Keratinocyte (primary cell): ENCODE data around the gene TMED6. TPM values are rescaled to one million over a fixed set of nuclear protein-coding genes. Genes with fewer than 3 reads are reported as not detected.

Source experiments
- DNase-seq: peaks from one replicate; pipeline ENCODE4 v3.0.0-alpha.2; 2011; ENCODE audit warnings: low read depth, missing footprints, low spot score
- FAIRE-seq: peaks from 2 replicates; lab custom pipeline; 2011; peaks lifted over from hg19 to GRCh38; lab: Jason Lieb, UNC
- H2AFZ ChIP-seq: 2 replicates; pipeline ENCODE4 v1.6.0; 2012; ENCODE audit warnings: low read length, control low read depth, inconsistent platforms; ENCODE audit not compliant: control insufficient read depth
- H3K27ac ChIP-seq: 2 replicates; pipeline ENCODE4 v1.5.1; 2011; ENCODE audit warnings: low read length; ENCODE audit not compliant: control insufficient read depth, insufficient read depth
- H3K27me3 ChIP-seq: 3 replicates; pipeline ENCODE4 v1.6.0; 2011; ENCODE audit warnings: low read length; ENCODE audit not compliant: control insufficient read depth, insufficient read depth; ENCODE audit errors: extremely low read depth
- H3K36me3 ChIP-seq, 2 experiments: 2 replicates in 1 of 2; 3 replicates in 1 of 2; pipeline ENCODE4 v1.5.1; 2011; ENCODE audit warnings: low read length in 2 of 2, mild to moderate bottlenecking in 1 of 2; ENCODE audit not compliant: control insufficient read depth in 2 of 2, insufficient read depth in 2 of 2; ENCODE audit errors: extremely low read depth in 1 of 2
- H3K4me1 ChIP-seq: 3 replicates; pipeline ENCODE4 v1.5.1; 2011; ENCODE audit warnings: low read length; ENCODE audit not compliant: control insufficient read depth, insufficient read depth; ENCODE audit errors: extremely low read depth
- H3K4me2 ChIP-seq: 3 replicates; pipeline ENCODE4 v1.6.0; 2011; ENCODE audit warnings: low read depth, low read length; ENCODE audit not compliant: control insufficient read depth, insufficient read depth; ENCODE audit errors: extremely low read depth
- H3K4me3 ChIP-seq, 3 experiments: fragments of 200-600 bp in 1 of 3; sonication (generic) in 1 of 3; 2 replicates in 2 of 3; 3 replicates in 1 of 3; pipeline ENCODE4 v1.5.1; 2011 to 2016; ENCODE audit warnings: low read length in 3 of 3, mild to moderate bottlenecking in 3 of 3, control low read depth in 2 of 3, inconsistent platforms in 1 of 3, low read depth in 1 of 3, mixed read lengths in 1 of 3, mixed run types in 1 of 3, moderate library complexity in 1 of 3; ENCODE audit not compliant: control insufficient read depth in 2 of 3, insufficient read depth in 2 of 3; ENCODE audit errors: extremely low read depth in 1 of 3
- H3K79me2 ChIP-seq: 2 replicates; pipeline ENCODE4 v1.6.0; 2012; ENCODE audit warnings: low read length; ENCODE audit not compliant: control insufficient read depth, insufficient read depth
- H3K9ac ChIP-seq: 3 replicates; pipeline ENCODE4 v1.6.0; 2011; ENCODE audit warnings: low read length; ENCODE audit not compliant: control insufficient read depth, insufficient read depth; ENCODE audit errors: extremely low read depth
- H3K9me1 ChIP-seq: 3 replicates; pipeline ENCODE4 v1.6.0; 2011; ENCODE audit warnings: low read length; ENCODE audit not compliant: control insufficient read depth, insufficient read depth; ENCODE audit errors: extremely low read depth
- H3K9me3 ChIP-seq: 2 replicates; pipeline ENCODE4 v1.5.1; 2012; ENCODE audit warnings: low read depth, low read length; ENCODE audit not compliant: control insufficient read depth
- H4K20me1 ChIP-seq: 3 replicates; pipeline ENCODE4 v1.6.0; 2011; ENCODE audit warnings: low read length; ENCODE audit not compliant: control insufficient read depth, insufficient read depth; ENCODE audit errors: extremely low read depth
- EZH2 ChIP-seq: IDR thresholded peaks from one replicate; pipeline ENCODE4 v1.6.1; 2012; ENCODE audit warnings: inconsistent platforms, mild to moderate bottlenecking, low read length, moderate library complexity
- dilution Hi-C: fragments of 300-500 bp; cut with MboI; formaldehyde crosslinking; loops from one replicate; pipeline ENCODE4 v1.7.0; 2020; ENCODE audit warnings: low sequenced_read_pairs; ENCODE audit not compliant: extremely low pct_ligation_motif_present
- polyA plus RNA-seq, 5 experiments: library from polyadenylated mRNA; depleted of rRNA in 3 of 5; stranded (reverse) in 3 of 5; stranded (forward) in 1 of 5; unstranded in 1 of 5; fragments of >200 nt; gene quantifications; 1 replicate in 1 of 5; 2 replicates in 3 of 5; 3 replicates in 1 of 5; pipeline versions ENCODE4 v1.2.1 to v1.2.3, GENCODE V29; 2011 to 2012; ENCODE audit warnings: missing spikeins in 2 of 5, low read depth in 1 of 5, low replicate concordance in 1 of 5
- TF ChIP-seq, protein P1 (sequence below), 3 experiments: IDR thresholded peaks in 1 of 3; conservative IDR thresholded peaks in 1 of 3; optimal IDR thresholded peaks in 1 of 3; 2 replicates in 2 of 3; 3 replicates in 1 of 3; pipeline versions ENCODE3 to v1.5.1; 2011; ENCODE audit warnings: low read length in 3 of 3, mild to moderate bottlenecking in 3 of 3, moderate library complexity in 2 of 3, control low read depth in 1 of 3, inconsistent platforms in 1 of 3; ENCODE audit not compliant: insufficient read depth in 2 of 3; ENCODE audit errors: extremely low read depth in 1 of 3

The TMED6 gene
- polyA plus RNA-seq, 1 donor (not counting 4 experiments of a cell fraction or from before 2014, with no cell fraction given), result 0.09 TPM

- H3K4me1 ChIP-seq, result peaks cover 14% of the 10 kb centered on the region
- H3K4me3 ChIP-seq, result no peak overlapping the region
- H2AFZ ChIP-seq, result no peak overlapping the region
- H3K9me1 ChIP-seq, result peaks cover 2% of the 10 kb centered on the region
- no peak for DNase-seq
- H3K9me3 ChIP-seq, result no peaks in the 10 kb centered on the region
- peaks cover 29% of the 10 kb centered on the region for H3K79me2 ChIP-seq
- H3K4me2 ChIP-seq, result no peak overlapping the region
- no peaks in the 10 kb centered on the region for H3K27me3 ChIP-seq
- TF ChIP-seq EZH2, result no peak
- TF ChIP-seq, protein P1, sequence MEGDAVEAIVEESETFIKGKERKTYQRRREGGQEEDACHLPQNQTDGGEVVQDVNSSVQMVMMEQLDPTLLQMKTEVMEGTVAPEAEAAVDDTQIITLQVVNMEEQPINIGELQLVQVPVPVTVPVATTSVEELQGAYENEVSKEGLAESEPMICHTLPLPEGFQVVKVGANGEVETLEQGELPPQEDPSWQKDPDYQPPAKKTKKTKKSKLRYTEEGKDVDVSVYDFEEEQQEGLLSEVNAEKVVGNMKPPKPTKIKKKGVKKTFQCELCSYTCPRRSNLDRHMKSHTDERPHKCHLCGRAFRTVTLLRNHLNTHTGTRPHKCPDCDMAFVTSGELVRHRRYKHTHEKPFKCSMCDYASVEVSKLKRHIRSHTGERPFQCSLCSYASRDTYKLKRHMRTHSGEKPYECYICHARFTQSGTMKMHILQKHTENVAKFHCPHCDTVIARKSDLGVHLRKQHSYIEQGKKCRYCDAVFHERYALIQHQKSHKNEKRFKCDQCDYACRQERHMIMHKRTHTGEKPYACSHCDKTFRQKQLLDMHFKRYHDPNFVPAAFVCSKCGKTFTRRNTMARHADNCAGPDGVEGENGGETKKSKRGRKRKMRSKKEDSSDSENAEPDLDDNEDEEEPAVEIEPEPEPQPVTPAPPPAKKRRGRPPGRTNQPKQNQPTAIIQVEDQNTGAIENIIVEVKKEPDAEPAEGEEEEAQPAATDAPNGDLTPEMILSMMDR (optimal IDR thresholded peaks at IDR 0.05 in 1 of 3, IDR thresholded peaks at IDR 0.05 in 1 of 3, conservative IDR thresholded peaks at IDR 0.05 in 1 of 3; ENCODE audit: extremely low read depth in 1 of 3, insufficient read depth in 2 of 3, low read length in 3 of 3), result no peak
- FAIRE-seq, result no peak
- no peak overlapping the region for H3K9ac ChIP-seq
- H3K36me3 ChIP-seq, result peaks cover 9 to 23% of the 10 kb centered on the region in 2 experiments
- dilution Hi-C loops, result no loop called here
- H3K27ac ChIP-seq, result no peak overlapping the region
- H4K20me1 ChIP-seq, result no peaks in the 10 kb centered on the region
Measured at GRCh38 chr16:69344171-69344570, 7.4 kb downstream of the TMED6 start.

- Histone ChIP-seq H3K4me1 (peaks cover 21% of the 10 kb centered on the region), H3K36me3 (peaks cover 14 to 28% of the 10 kb centered on the region in 2 experiments), H3K27ac (peak overlapping the region; percentile 79), H4K20me1 (no peaks in the 10 kb centered on the region), H3K4me3 (peak overlapping the region; percentile 62 to 99 (median 98)), H3K9me3 (no peaks in the 10 kb centered on the region), H3K27me3 (no peaks in the 10 kb centered on the region), H3K9me1 (no peaks in the 10 kb centered on the region), H3K79me2 (peaks cover 51% of the 10 kb centered on the region), H3K9ac (peak overlapping the region; percentile 95), H3K4me2 (peak overlapping the region; percentile 98), H2AFZ (peak overlapping the region; percentile 85)
- FAIRE-seq (no peak), DNase-seq (no peak)
- dilution Hi-C loops, result no loop called here
- no peak for TF ChIP-seq EZH2
- TF ChIP-seq, protein P1 (optimal IDR thresholded peaks at IDR 0.05 in 1 of 3, IDR thresholded peaks at IDR 0.05 in 1 of 3, conservative IDR thresholded peaks at IDR 0.05 in 1 of 3; ENCODE audit: extremely low read depth in 1 of 3, insufficient read depth in 2 of 3, low read length in 3 of 3), result no peak
Measured at GRCh38 chr16:69340095-69340644, 11.4 kb downstream of the TMED6 start.
